PC-9 (cell line): ENCODE results near the gene KIAA1671. TPM values are rescaled to one million over a fixed set of nuclear protein-coding genes. Genes with fewer than 3 reads are reported as not detected.

ENCODE experiments used
- BruUV-seq: library from RNA; stranded (reverse); fragments of 400-500 nt; replicated peaks from 2 replicates; lab custom pipeline; 2021; lab: Mats Ljungman, UMichigan
- CTCF ChIA-PET: fragments of 300-600 bp; sonication (Branson Sonifier 250); formaldehyde crosslinking; loops from one replicate; lab custom pipeline; 2022; ENCODE audit warnings: antibody characterized with exemption; lab: Charles Lee
- POLR2A ChIA-PET: fragments of 300-600 bp; sonication (Branson Sonifier 250); formaldehyde crosslinking; loops from one replicate; lab custom pipeline; 2022; ENCODE audit warnings: antibody characterized with exemption; ENCODE audit not compliant: unreplicated experiment; lab: Charles Lee
- DNase-seq, 2 experiments: peaks; one replicate each; pipeline versions ENCODE4 v3.0.0 to v3.0.0-alpha.2; 2015 to 2022; ENCODE audit warnings: mixed read lengths in 1 of 2
- H2AFZ ChIP-seq: fragments of 200-600 bp; sonication (generic); 2 replicates; pipeline ENCODE4 v1.8.1; 2017; ENCODE audit warnings: antibody characterized with exemption
- H3F3A ChIP-seq: fragments of 200-600 bp; sonication (generic); 2 replicates; pipeline ENCODE4 v1.8.1; 2017; ENCODE audit warnings: antibody characterized with exemption, mild to moderate bottlenecking, low read depth; ENCODE audit not compliant: insufficient read depth
- H3K27ac ChIP-seq: fragments of 200-600 bp; sonication (generic); 2 replicates; pipeline ENCODE4 v1.6.1; 2016; ENCODE audit warnings: mixed run types
- H3K27me3 ChIP-seq: fragments of 200-600 bp; sonication (generic); 2 replicates; pipeline ENCODE4 v1.6.1; 2016; ENCODE audit warnings: low read depth, mixed run types; ENCODE audit not compliant: insufficient read depth
- H3K36me3 ChIP-seq: fragments of 200-600 bp; sonication (generic); 2 replicates; pipeline ENCODE4 v1.6.1; 2016; ENCODE audit warnings: low read depth, mixed run types
- H3K4me1 ChIP-seq: fragments of 200-600 bp; sonication (generic); replicated peaks from 2 replicates; pipeline ENCODE4 v1.6.1; 2016; ENCODE audit warnings: mixed run types; ENCODE audit not compliant: insufficient read depth
- H3K4me2 ChIP-seq: fragments of 200-600 bp; sonication (generic); 2 replicates; pipeline ENCODE4 v1.6.1; 2017; ENCODE audit warnings: mixed run types
- H3K4me3 ChIP-seq: fragments of 200-600 bp; sonication (generic); 2 replicates; pipeline ENCODE4 v1.6.1; 2016; ENCODE audit warnings: mixed run types
- H3K79me2 ChIP-seq: fragments of 200-600 bp; sonication (generic); 2 replicates; pipeline ENCODE4 v1.6.1; 2017; ENCODE audit warnings: low read depth, mixed run types
- H3K9me2 ChIP-seq: fragments of 200-600 bp; sonication (generic); 2 replicates; pipeline ENCODE4 v1.8.1; 2017; ENCODE audit warnings: mild to moderate bottlenecking; ENCODE audit not compliant: insufficient read depth
- H3K9me3 ChIP-seq: fragments of 200-600 bp; sonication (generic); 2 replicates; pipeline ENCODE4 v1.8.1; 2016; ENCODE audit warnings: low read depth; ENCODE audit not compliant: insufficient read depth
- H4K20me1 ChIP-seq: fragments of 200-600 bp; sonication (generic); 2 replicates; pipeline ENCODE4 v1.8.1; 2017; ENCODE audit not compliant: insufficient read depth
- CTCF ChIP-seq: fragments of 200-600 bp; sonication (generic); conservative IDR thresholded peaks from 2 replicates; pipeline ENCODE4 v1.6.1; 2017; ENCODE audit warnings: mixed run types, antibody characterized with exemption, mild to moderate bottlenecking, moderate library complexity
- EZH2 ChIP-seq: fragments of 200-600 bp; sonication (generic); IDR thresholded peaks from 2 replicates; pipeline ENCODE4 v1.8.0; 2017; ENCODE audit warnings: antibody characterized with exemption, low read depth
- intact Hi-C: fragments of 100-400 bp; cut with micrococcal nuclease; formaldehyde crosslinking; loops from one replicate; pipeline ENCODE4 v1.10.0; 2022; ENCODE audit not compliant: unreplicated experiment
- total RNA-seq: library from RNA; stranded (reverse); gene quantifications from 2 replicates; pipeline ENCODE4 v1.2.3, GENCODE V29; 2021

Gene KIAA1671
- total RNA-seq, 1 experiment from 2014 or later: 44.3 TPM

GRCh38 chr22:25193548-25193947 lies 241.0 kb downstream of the KIAA1671 start:
- Histone ChIP-seq H2AFZ (no peak overlapping the region), H3K4me2 (no peak overlapping the region), H3K27me3 (no peaks in the 10 kb centered on the region), H3K4me3 (no peak overlapping the region), H3K36me3 (no peaks in the 10 kb centered on the region), H3K79me2 (no peaks in the 10 kb centered on the region), H4K20me1 (no peaks in the 10 kb centered on the region), H3F3A (no peaks in the 10 kb centered on the region), H3K9me3 (no peaks in the 10 kb centered on the region), H3K9me2 (no peaks in the 10 kb centered on the region), H3K27ac (no peak overlapping the region), H3K4me1 (no peaks in the 10 kb centered on the region)
- TF ChIP-seq EZH2: no peak
- no peak for TF ChIP-seq CTCF
- POLR2A ChIA-PET: no interaction called here
- no peak for DNase-seq
- no TSS peak for BruUV-seq
- intact Hi-C loops: no loop called here
- CTCF ChIA-PET: no interaction called here

- no peak overlapping the region for H3K4me2 ChIP-seq
- H3F3A ChIP-seq: no peaks in the 10 kb centered on the region
- no peaks in the 10 kb centered on the region for H3K27me3 ChIP-seq
- H3K9me2 ChIP-seq: no peaks in the 10 kb centered on the region
- TF ChIP-seq EZH2: no peak
- no peak for TF ChIP-seq CTCF
- ChIA-PET POLR2A (no interaction called here), CTCF (no interaction called here)
- H3K27ac ChIP-seq: no peak overlapping the region
- no peaks in the 10 kb centered on the region for H4K20me1 ChIP-seq
- no peak overlapping the region for H2AFZ ChIP-seq
- H3K4me1 ChIP-seq: no peaks in the 10 kb centered on the region
- no peak overlapping the region for H3K4me3 ChIP-seq
- H3K36me3 ChIP-seq: no peaks in the 10 kb centered on the region
- no peaks in the 10 kb centered on the region for H3K9me3 ChIP-seq
- intact Hi-C loops: no loop called here
- no peaks in the 10 kb centered on the region for H3K79me2 ChIP-seq
- DNase-seq: no peak
- no TSS peak for BruUV-seq
These were observed 243.8 kb downstream of the KIAA1671 start for GRCh38 chr22:25196326-25196725.

- DNase-seq: no peak
- Histone ChIP-seq H3K4me2 (no peak overlapping the region), H2AFZ (no peak overlapping the region), H3K4me3 (no peak overlapping the region), H3K79me2 (no peaks in the 10 kb centered on the region), H3K9me3 (no peaks in the 10 kb centered on the region), H3F3A (peaks cover 2% of the 10 kb centered on the region; the same call in 1 of the 2 replicates), H3K9me2 (no peaks in the 10 kb centered on the region), H3K27ac (no peak overlapping the region), H3K27me3 (no peaks in the 10 kb centered on the region), H4K20me1 (no peaks in the 10 kb centered on the region), H3K36me3 (no peaks in the 10 kb centered on the region), H3K4me1 (no peaks in the 10 kb centered on the region)
- CTCF ChIA-PET: no interaction called here
- no TSS peak for BruUV-seq
- POLR2A ChIA-PET: no interaction called here
- TF ChIP-seq CTCF (no peak), EZH2 (no peak)
- intact Hi-C loops: no loop called here
These were observed 244.8 kb downstream of the KIAA1671 start for GRCh38 chr22:25197340-25197739.
